Testis (tissue), 5 donors: ENCODE results near the gene C19orf53. TPM values are rescaled to one million over a fixed set of nuclear protein-coding genes. Genes with fewer than 3 reads are reported as not detected.
A peak's percentile ranks its signal among the peaks of the same experiment; 100 is the strongest.

ENCODE experiments used
- DNase-seq: peaks from one replicate; pipeline ENCODE4 v3.0.0-alpha.2; 2019
- H3K27ac ChIP-seq, 2 donors: fragments of 200-600 bp; sonication (generic); one replicate each; pipeline ENCODE4 v1.5.1; 2019
- H3K27me3 ChIP-seq: fragments of 200-600 bp; sonication (generic); one replicate; pipeline ENCODE4 v1.5.1; 2019
- H3K36me3 ChIP-seq: fragments of 200-600 bp; sonication (generic); one replicate; pipeline ENCODE4 v1.5.1; 2017; ENCODE audit warnings: low read depth; ENCODE audit errors: missing control alignments
- H3K4me1 ChIP-seq: fragments of 200-600 bp; sonication (generic); one replicate; pipeline ENCODE4 v1.5.1; 2019
- H3K4me3 ChIP-seq, 2 donors: fragments of 200-600 bp; sonication (generic); one replicate each; pipeline ENCODE4 v1.5.1; 2017 to 2019
- H3K9me3 ChIP-seq: fragments of 200-600 bp; sonication (generic); one replicate; pipeline ENCODE4 v1.5.1; 2017
- CTCF ChIP-seq, 3 experiments: fragments of 450-650 bp in 2 of 3; fragments of 200-600 bp in 1 of 3; sonication (generic) in 1 of 3; IDR thresholded peaks; one replicate each; pipeline ENCODE4 v1.5.1; 2016 to 2019; ENCODE audit warnings: antibody characterized with exemption in 3 of 3, mild to moderate bottlenecking in 2 of 3, moderate library complexity in 1 of 3
- POLR2A ChIP-seq: fragments of 450-650 bp; IDR thresholded peaks from one replicate; pipeline ENCODE4 v1.6.1; 2017; ENCODE audit warnings: antibody characterized with exemption, mild to moderate bottlenecking, moderate library complexity
- WGBS, 2 donors: methylation state at CpG; one replicate each; pipeline ENCODE4 v1.1.5; 2018; 5-methylcytosine and 5-hydroxymethylcytosine counted together
- intact Hi-C: fragments of 100-400 bp; cut with DNase I; formaldehyde crosslinking; loops from one replicate; pipeline ENCODE4 v1.15.1; 2023; ENCODE audit warnings: low total_unique reads
- long read RNA-seq, 2 donors: transcript quantifications; one replicate each; lab custom pipeline, GENCODE V29; 2026
- polyA plus RNA-seq: library from polyadenylated mRNA; stranded (reverse); fragments of 350-450 nt; fragmentation: Illumina TruSeq; extraction: RNeasy Lipid Tissue Mini Kit (QIAGEN cat#74804); gene quantifications from one replicate; pipeline ENCODE4 v1.2.3, GENCODE V29; 2014; ENCODE audit warnings: low read depth, low replicate concordance; ENCODE audit not compliant: insufficient read depth
- total RNA-seq, 2 donors: library from RNA; depleted of rRNA; stranded (reverse); fragments of >200 nt; gene quantifications; one replicate each; pipeline ENCODE4 v1.2.3, GENCODE V29; 2016

The C19orf53 gene
- 100 to 1,000 TPM; 114 to 137 TPM for total RNA-seq
- 128 TPM for polyA plus RNA-seq
- long read RNA-seq, donor 1, transcript C19orf53-202 (3 exons, 873 nt) = major isoform, 132 of 136 reads
- long read RNA-seq, donor 1, partial matches to known transcripts = 0 of 136 reads
- long read RNA-seq, donor 1, other reads (novel, unspliced or antisense) = 0 of 136 reads
- long read RNA-seq, donor 2, transcript C19orf53-202 (3 exons, 873 nt) = major isoform, 106 of 128 reads
- long read RNA-seq, donor 2, partial matches to known transcripts = 19 of 128 reads
- long read RNA-seq, donor 2, other reads (novel, unspliced or antisense) = 0 of 128 reads

- intact Hi-C loops = no loop called here
- TF ChIP-seq POLR2A (peak; percentile 81), CTCF (IDR thresholded peaks at IDR 0.05) (no peak)
- WGBS, 2 donors = 0% methylated on average over 60 to 61 of the region's 61 CpGs
Observed at GRCh38 chr19:13774217-13775191, at the start of gene C19orf53. Gene C19orf53, plus strand, starts transcription at chr19:13774456. Its CDS starts 22 bp downstream, at chr19:13774478.

GRCh38 chr19:13726323-13726722, 47.9 kb upstream of the C19orf53 start:
- H3K27me3 ChIP-seq = no peaks in the 10 kb centered on the region
- intact Hi-C loops = loop anchor here (10.0 kb wide), 1 partner anchor 132 kb away; no protein-coding TSS in a partner anchor
- H3K4me3 ChIP-seq = no peak overlapping the region
- H3K9me3 ChIP-seq = no peaks in the 10 kb centered on the region
- no peaks in the 10 kb centered on the region for H3K36me3 ChIP-seq
- 94 to 97% methylated on average over 5 of the region's 5 CpGs for WGBS, 2 donors
- no peak overlapping the region for H3K27ac ChIP-seq
- H3K4me1 ChIP-seq = no peaks in the 10 kb centered on the region
- no peak for DNase-seq
- TF ChIP-seq POLR2A (no peak), CTCF (IDR thresholded peaks at IDR 0.05) (no peak)

More at GRCh38 chr19:13774217-13775191, at the start of gene C19orf53:
- H3K36me3 ChIP-seq = no peaks in the 10 kb centered on the region
- peak within 1 kb of the TSS; percentile 88 for H3K27ac ChIP-seq
- H3K27me3 ChIP-seq = no peaks in the 10 kb centered on the region
- H3K4me3 ChIP-seq = peak within 1 kb of the TSS; percentile 85 to 89
- H3K9me3 ChIP-seq = no peaks in the 10 kb centered on the region
- peaks cover 11% of the 10 kb centered on the region for H3K4me1 ChIP-seq
- DNase-seq = peak; percentile 97

GRCh38 chr19:13727798-13728197, 46.5 kb upstream of the C19orf53 start:
- intact Hi-C loops = loop anchor here (10.0 kb wide), 1 partner anchor 133 kb away; no protein-coding TSS in a partner anchor

GRCh38 chr19:13729859-13730258, 44.4 kb upstream of the C19orf53 start:
- no peaks in the 10 kb centered on the region for H3K36me3 ChIP-seq
- DNase-seq = no peak
- H3K27me3 ChIP-seq = no peaks in the 10 kb centered on the region
- TF ChIP-seq POLR2A (no peak), CTCF (IDR thresholded peaks at IDR 0.05) (no peak)
- H3K4me3 ChIP-seq = no peak overlapping the region
- peaks cover 7% of the 10 kb centered on the region for H3K4me1 ChIP-seq
- no peaks in the 10 kb centered on the region for H3K9me3 ChIP-seq
- 53 to 65% methylated on average over 2 of the region's 2 CpGs for WGBS, 2 donors
- H3K27ac ChIP-seq = no peak overlapping the region
- intact Hi-C loops = loop anchor here (10.0 kb wide), 1 partner anchor 135 kb away; no protein-coding TSS in a partner anchor

More at GRCh38 chr19:13727798-13728197, 46.5 kb upstream of the C19orf53 start:
- Histone ChIP-seq H3K27me3 (no peaks in the 10 kb centered on the region), H3K27ac (no peak overlapping the region), H3K9me3 (no peaks in the 10 kb centered on the region), H3K4me3 (no peak overlapping the region), H3K4me1 (peaks cover 7% of the 10 kb centered on the region), H3K36me3 (no peaks in the 10 kb centered on the region)
- 77 to 79% methylated on average over 8 of the region's 8 CpGs for WGBS, 2 donors
- TF ChIP-seq CTCF (IDR thresholded peaks at IDR 0.05) (no peak), POLR2A (no peak)
- no peak for DNase-seq
